SH-SY5Y (cell line): ENCODE results near the gene CFAP99.

Source experiments
- GATA2 ChIP-seq: IDR thresholded peaks from 2 replicates; pipeline ENCODE4 v1.6.1; 2011; ENCODE audit warnings: mild to moderate bottlenecking, low read depth, low read length
- GATA3 ChIP-seq: IDR thresholded peaks from 2 replicates; pipeline ENCODE4 v1.6.1; 2011; ENCODE audit warnings: low read depth, mild to moderate bottlenecking, low read length, moderate library complexity

DNA sequence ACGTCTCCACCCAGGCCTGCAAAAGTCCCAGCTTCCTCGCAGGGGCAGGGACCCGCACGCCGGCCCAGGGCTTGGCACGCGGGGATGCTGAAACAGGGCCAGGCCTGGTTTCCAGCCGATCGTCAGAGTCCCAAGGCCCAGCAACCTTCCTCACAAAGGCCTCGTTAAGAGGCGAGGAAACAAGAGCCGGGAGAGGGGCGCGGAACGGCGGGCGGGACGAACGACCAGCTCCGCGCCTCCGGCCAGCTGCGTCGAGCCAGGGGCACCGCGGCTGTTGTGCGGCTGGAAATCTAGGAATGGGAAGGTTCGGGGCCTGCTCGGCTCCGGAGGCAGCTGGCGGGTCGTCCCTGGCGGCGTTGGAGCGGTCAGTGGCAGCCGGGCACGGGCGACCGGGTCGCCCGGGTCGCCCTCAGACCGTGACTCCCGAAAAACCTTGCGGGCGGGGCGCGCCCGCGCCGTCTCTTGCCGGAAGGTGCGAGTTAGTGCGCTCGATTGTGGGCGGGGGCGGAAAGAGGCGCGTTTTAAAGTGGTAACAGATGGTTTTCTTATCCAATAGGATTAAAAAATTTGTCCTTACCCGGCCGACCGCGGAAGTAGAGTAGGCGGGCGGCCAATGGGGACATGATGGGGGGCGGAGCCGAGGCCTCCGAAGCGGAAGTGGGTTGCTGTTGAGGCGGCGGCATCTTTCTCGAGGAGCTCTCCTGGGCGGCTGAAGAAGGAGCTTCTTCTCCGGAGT is 49.9 kb downstream of the CFAP99 start, which contains the start of gene RNF4:
- TF ChIP-seq GATA2, result no peak
- TF ChIP-seq GATA3, result no peak
